HG02678 (cell line): Measurements from ENCODE around the gene CETN1.

Experiments used
- ATAC-seq: cut with Tn5 transposase; IDR thresholded peaks from one replicate; pipeline ENCODE4 v1.9.1; 2021; ENCODE audit warnings: mild to moderate bottlenecking, moderate library complexity; ENCODE audit not compliant: unreplicated experiment

Gene CETN1

DNA sequence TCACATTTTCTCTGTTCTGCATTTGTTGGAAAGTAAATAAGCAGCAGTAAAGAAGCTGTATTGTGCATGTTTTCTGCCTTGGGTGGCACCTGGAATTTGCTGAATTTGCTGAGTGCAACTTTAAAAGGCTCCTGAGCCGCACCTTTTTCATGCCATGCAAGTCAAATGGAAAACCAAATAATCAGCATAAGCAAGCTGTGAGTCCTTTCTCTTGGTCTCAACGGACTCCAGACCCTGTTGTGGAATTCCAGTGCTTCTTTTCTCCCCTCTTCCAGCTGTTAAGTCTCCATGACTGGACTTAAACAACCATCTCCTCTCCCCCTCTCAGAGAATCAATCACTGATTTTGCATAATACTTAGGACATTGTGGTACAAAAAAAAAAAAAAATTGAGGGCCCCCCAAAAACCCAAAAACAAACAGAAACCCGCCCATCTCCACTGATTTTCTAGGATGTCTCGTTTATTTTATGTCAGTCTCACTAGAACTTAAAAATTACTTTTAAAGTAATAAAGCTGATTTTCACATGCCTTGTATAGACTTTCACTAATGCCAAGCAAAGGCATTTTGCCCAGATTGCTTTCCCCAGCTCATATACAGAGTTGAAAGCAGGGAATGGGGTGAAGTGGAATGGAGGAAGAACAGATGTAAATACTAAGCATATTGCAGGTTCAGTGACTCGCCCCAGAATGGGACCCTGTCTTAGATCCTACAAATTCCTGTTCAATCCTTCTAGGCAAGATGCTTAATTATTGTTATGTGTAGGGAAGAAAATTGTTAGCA, 5.1 kb upstream of the CETN1 start:
- no peak for ATAC-seq

DNA sequence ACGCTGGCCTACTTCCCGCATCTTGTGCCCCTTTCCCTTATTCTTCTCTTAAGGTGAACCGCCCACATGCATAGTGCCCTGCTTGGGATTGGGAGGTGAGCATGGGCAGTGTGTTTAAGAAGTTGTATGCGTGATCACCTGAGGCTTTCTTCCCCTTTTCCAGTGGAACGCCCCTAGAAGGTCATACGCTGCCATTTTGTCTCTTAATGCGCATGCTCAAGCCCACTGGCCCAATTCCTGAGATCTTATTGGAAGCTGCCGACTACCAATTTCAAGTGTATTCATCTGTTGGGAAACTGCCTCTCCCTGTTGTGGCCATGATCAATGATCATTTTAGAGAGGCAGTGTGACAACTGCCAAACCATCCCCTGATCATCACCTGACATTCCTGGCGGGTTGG, 3.3 kb upstream of the CETN1 start:
- no peak for ATAC-seq

DNA sequence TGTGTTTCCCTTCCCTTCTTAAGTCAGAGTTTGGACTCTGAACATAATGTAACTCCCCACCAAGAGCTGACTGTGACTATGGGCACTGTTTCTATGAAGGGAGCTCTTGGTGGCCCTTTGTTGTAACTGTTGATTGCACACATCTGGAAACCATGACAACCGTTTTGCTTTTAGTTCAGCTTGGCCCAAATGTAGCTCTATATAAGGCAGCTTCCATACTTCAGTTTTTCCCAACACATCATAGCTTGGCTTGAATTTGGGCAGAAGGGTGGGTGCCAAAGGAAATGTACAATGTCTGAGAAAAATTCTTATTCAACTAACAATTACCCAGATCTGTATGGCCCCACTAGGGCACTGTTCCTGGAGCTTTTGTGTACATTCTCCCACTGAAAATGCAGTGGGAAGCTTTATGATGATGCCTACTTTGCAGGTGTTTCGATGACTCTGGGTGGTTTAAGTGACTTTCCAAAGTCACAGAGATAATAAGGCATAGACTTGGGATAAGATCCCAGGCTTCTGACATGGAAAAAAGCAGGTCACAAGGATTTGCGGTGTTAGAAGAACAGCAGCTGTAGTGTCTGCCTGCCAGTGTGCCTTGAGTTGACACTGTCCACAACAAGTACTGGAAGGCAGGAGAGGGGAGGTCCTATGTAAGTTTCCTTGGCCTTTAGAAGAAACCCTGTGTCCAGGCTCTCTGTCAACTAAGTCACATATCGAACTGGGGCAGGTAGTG, 2.4 kb upstream of the CETN1 start:
- no peak for ATAC-seq

DNA sequence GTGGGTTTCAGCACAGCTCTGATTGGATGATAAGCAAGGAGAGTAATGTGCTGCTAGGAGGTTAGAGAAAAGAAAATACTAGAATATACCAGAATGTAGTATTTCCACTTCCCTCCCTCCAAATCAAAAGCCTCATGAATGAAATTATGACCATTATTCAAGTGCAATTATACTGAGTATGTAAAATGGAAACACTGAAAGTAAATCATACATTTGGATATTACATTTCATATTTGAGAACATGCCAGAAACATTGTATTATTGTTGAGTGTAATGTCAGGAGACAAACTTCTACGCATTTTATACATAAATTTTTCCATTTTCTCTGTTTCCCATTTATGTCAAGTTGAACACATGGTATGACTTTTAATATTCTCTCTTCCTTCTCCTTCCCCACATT, 942 bp upstream of the CETN1 start:
- no peak for ATAC-seq

DNA sequence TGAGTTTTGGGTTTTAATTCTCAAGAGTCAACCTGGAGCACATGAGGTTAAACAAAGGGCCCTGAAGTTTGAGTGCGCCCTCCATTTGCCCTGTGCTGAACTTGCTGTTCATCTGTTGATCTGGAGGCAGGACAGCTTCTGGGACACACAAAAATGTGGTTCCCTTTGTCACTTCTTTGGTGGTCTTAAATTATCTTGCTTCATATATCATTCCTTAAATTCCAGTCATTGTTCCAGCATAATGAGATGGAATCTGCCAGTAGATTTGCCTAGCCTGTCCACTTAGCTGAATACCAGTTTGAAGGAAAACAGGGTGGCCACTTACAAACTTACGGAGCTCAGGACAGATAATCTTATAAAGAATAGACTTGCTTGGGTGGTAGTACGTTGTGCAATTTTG, 916 bp downstream of the CETN1 start:
- no peak for ATAC-seq

GRCh38 chr18:582465-582864, 2.3 kb downstream of the CETN1 start:
- ATAC-seq, result no peak

DNA sequence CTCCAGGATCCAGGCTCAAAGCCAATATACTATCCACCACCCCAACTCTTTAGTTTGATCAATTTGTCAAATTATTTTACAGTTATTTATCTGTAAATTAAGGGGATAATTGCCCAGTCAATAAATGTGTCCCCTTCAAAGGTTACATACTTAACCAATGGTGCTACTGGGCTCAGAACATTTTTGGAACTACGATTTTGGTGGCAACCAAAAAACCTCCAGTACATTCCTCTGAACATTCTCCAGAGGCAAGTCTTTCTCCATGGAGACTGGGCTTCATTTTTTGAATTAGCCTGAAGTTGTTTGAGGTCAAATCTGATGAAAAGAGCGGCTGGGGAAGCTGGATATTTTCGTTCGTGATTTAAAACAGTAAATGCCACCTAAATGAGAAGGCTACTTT, 14.9 kb downstream of the CETN1 start:
- no peak for ATAC-seq

- no peak for ATAC-seq
Observed at GRCh38 chr18:595571-595970, 15.4 kb downstream of the CETN1 start.

- peak; percentile 29 for ATAC-seq
Observed at GRCh38 chr18:596288-596881, 16.2 kb downstream of the CETN1 start.

- ATAC-seq, result no peak
Observed at GRCh38 chr18:598124-598589, 18.0 kb downstream of the CETN1 start.

DNA sequence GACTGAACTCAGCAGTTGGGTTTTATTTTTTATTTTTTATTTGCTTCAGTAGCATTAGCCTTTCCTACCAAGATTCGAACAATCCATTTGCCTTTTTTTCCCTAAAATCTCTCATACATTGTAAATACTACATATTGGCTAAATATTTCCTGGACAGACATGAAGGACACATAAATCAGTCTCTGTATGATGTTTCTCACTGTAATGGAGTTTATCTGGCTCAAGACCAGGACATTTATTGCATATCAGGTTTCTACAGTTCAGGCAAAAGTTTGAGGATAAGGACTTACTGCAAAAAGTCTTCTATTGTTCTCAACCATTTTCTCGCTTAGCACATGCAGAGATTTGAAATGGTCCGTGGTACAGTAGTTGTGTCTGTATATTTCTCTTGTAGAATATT, 19.9 kb downstream of the CETN1 start:
- ATAC-seq, result no peak

DNA sequence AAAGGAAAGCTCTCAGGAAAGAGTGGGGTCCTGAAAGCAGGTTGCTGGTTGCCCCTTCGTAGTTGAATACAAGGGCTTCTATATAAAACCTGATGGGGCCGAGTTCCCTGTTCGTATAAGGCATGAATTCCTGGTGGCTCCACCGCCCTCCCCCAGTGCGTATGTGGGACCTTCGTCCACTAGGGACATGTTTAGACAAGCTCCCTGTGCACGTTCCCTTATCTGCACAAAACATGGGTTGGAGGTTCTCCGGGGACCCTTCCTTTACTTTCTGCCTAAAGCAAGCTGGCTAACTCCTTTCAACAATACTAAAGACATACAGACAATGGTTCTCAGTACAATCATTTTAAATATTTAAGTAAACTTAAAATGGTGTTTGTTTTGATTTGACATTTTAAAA, 24.6 kb downstream of the CETN1 start:
- ATAC-seq, result no peak

GRCh38 chr18:607930-608329, 27.8 kb downstream of the CETN1 start:
- no peak for ATAC-seq

GRCh38 chr18:610214-610928, 30.2 kb downstream of the CETN1 start:
- ATAC-seq, result no peak

DNA sequence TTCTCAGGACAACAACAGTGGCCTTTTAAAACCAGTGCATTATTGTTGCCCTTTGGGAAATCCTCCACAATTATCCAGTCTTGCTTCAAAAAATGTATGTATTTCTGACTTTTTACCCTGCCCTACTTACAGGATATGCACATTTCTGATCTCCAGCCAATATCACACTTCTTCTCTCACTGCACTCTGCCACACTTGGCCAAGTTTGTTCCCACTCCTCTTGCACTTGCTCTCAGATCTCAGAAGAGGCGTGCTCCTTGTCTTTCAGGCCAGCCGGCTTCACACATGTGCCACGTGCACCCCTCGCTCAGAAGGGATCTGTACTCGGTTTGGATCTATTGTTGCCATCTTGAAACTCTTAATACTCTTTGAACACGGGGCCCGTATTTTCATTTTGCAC, 32.0 kb downstream of the CETN1 start:
- ATAC-seq, result no peak

- ATAC-seq, result no peak
Observed at GRCh38 chr18:614193-614592, 34.0 kb downstream of the CETN1 start.

GRCh38 chr18:615092-615521, 34.9 kb downstream of the CETN1 start:
- ATAC-seq, result no peak

DNA sequence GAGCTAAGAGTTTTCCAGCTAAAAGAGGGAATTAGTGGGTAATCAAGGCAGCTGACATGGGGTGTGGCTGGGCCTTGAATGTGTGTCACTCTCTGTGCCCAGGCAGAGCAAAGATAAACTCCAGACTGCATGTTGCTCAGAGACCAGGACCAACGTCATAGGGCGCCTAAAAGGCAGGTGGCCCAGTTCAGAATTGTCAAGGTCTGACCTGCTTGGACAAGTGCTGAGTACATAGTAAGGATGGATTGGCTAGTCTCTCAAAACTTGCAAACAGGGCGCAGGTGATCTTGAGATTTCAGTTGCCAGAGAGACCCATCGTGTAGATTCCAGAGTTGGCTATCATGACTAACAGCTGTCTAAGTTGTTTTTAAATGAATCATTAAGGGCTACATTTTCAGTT, 35.6 kb downstream of the CETN1 start:
- ATAC-seq, result no peak

DNA sequence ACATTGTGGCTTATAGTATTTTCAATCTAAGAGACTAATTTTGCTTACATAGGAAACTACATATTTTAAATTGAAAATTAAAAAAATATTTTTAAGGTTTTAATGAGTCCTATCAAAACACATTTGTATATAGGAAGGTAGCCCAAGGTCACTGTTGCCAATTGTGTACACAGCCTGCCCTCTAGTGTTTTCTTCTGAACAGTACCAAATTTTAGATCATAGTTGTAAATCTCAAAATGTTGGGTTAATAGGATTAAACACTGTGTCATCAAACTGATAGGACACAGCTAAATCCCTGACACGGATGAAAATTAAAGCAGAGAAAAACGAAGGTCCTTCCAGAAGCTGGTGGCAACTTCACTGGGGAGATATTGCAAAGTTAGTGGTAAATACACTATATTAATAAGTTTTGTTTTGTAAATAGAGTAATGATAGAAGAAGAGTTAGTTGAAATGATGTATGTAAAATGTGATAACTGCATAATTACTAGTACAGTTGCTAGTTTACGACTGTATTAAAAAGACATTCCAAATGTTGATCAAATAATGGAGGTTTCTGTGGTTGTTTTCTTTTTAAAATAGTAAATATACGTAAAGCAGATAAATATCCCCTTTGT, 36.3 kb downstream of the CETN1 start:
- no peak for ATAC-seq

GRCh38 chr18:617970-618504, 37.9 kb downstream of the CETN1 start:
- no peak for ATAC-seq

GRCh38 chr18:618618-619017, 38.4 kb downstream of the CETN1 start:
- no peak for ATAC-seq
